Measurements from ENCODE around the gene IPO8. TPM values are rescaled to one million over a fixed set of nuclear protein-coding genes. Genes with fewer than 3 reads are reported as not detected.

The IPO8 gene
- total RNA-seq, 4 donors from 2014 or later: 24.0 to 49.8 (median 34.4) TPM

DNA sequence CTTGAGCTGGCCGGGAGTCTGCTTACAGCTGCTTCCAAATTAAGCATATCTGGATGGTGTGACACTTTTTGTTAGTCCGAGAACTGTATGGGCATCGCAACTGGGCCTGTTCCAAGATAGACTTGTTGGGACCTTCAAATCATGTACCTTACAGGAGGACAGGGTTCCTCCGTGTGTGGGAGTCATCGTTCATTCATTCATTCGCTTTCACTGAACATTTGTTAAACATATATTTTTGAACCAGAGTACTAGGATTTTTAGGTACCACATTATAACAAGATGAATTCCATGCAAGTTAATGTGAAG lies 387 bp upstream of the IPO8 start:
- H3K27ac ChIP-seq: peak overlapping the region; percentile 64
- H3K4me3 ChIP-seq: peak overlapping the region; percentile 79
- WGBS: 10% methylated on average over 6 of the region's 6 CpGs
- TF ChIP-seq, protein P1, sequence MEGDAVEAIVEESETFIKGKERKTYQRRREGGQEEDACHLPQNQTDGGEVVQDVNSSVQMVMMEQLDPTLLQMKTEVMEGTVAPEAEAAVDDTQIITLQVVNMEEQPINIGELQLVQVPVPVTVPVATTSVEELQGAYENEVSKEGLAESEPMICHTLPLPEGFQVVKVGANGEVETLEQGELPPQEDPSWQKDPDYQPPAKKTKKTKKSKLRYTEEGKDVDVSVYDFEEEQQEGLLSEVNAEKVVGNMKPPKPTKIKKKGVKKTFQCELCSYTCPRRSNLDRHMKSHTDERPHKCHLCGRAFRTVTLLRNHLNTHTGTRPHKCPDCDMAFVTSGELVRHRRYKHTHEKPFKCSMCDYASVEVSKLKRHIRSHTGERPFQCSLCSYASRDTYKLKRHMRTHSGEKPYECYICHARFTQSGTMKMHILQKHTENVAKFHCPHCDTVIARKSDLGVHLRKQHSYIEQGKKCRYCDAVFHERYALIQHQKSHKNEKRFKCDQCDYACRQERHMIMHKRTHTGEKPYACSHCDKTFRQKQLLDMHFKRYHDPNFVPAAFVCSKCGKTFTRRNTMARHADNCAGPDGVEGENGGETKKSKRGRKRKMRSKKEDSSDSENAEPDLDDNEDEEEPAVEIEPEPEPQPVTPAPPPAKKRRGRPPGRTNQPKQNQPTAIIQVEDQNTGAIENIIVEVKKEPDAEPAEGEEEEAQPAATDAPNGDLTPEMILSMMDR (IDR thresholded peaks at IDR 0.05): no peak
- no peak for TF ChIP-seq POLR2AphosphoS5 (IDR thresholded peaks at IDR 0.05)
- no peak for TF ChIP-seq POLR2A (IDR thresholded peaks at IDR 0.05)
- no peak for TF ChIP-seq EP300 (IDR thresholded peaks at IDR 0.05)
- H3K4me1 ChIP-seq: peaks cover 40% of the 10 kb centered on the region
- DNase-seq (ENCODE audit: low spot score in 2 of 2): no peak
- no peaks in the 10 kb centered on the region for H3K9me3 ChIP-seq
- H3K27me3 ChIP-seq: no peaks in the 10 kb centered on the region
- H3K36me3 ChIP-seq: no peaks in the 10 kb centered on the region

- peak overlapping the region; percentile 64 for H3K27ac ChIP-seq
- TF ChIP-seq POLR2A (IDR thresholded peaks at IDR 0.05): no peak
- TF ChIP-seq EP300 (IDR thresholded peaks at IDR 0.05): no peak
- TF ChIP-seq, protein P1 (IDR thresholded peaks at IDR 0.05): no peak
- no peak for TF ChIP-seq POLR2AphosphoS5 (IDR thresholded peaks at IDR 0.05)
- no peaks in the 10 kb centered on the region for H3K27me3 ChIP-seq
- DNase-seq (ENCODE audit: low spot score in 2 of 2): no peak
- peak overlapping the region; percentile 79 for H3K4me3 ChIP-seq
- H3K4me1 ChIP-seq: peaks cover 40% of the 10 kb centered on the region
- H3K9me3 ChIP-seq: no peaks in the 10 kb centered on the region
- no peaks in the 10 kb centered on the region for H3K36me3 ChIP-seq
- WGBS: 8% methylated on average over 16 of the region's 16 CpGs
Observed at GRCh38 chr12:30694412-30695198, 1.1 kb downstream of the IPO8 start.

- WGBS: 39% methylated on average over 5 of the region's 5 CpGs
- Histone ChIP-seq H3K27me3 (no peaks in the 10 kb centered on the region), H3K4me1 (peaks cover 40% of the 10 kb centered on the region)
Observed at GRCh38 chr12:30692470-30692869, 3.2 kb downstream of the IPO8 start.

DNA sequence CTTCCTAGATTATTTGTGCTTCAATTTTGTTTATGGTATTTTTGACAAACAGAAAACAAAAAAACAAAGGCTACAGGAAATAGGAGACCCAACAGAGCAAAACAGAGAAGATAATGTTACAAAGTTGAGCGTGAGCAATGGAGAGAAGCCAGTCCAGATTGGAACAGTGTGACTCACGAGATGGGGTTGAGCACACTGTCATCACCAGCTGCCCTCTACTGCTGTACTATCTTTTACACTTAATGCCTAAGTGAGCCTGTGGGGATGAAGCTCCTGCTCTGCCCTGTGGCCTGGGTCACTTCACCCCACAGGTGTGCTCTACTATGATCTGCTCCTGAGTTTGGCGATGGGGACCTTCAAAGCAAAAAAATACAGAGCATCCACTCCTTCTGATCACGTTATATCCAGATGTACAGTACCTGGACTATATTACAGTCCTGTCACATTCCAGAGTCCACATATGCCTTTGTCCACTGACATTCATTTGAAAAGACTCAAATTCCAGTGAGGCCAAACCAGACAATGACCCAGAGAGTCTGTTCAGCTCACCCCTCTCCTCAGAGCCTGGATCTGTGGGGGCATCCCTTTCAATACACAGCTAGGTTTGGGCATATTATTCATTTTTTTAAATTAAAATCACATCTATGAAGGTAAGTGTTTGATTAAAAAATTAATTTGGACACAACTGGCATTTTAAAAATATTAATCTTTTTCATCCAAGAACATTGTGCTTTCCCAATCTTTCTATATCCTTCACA lies 4.4 kb downstream of the IPO8 start:
- no peaks in the 10 kb centered on the region for H3K27me3 ChIP-seq
- WGBS: 51% methylated on average over 4 of the region's 4 CpGs
- no peak overlapping the region for H3K27ac ChIP-seq
- no peaks in the 10 kb centered on the region for H3K36me3 ChIP-seq
- no peaks in the 10 kb centered on the region for H3K9me3 ChIP-seq
- no peak for DNase-seq (ENCODE audit: low spot score in 2 of 2)
- H3K4me3 ChIP-seq: no peak overlapping the region
- TF ChIP-seq EP300 (IDR thresholded peaks at IDR 0.05) (no peak), POLR2A (IDR thresholded peaks at IDR 0.05) (no peak), POLR2AphosphoS5 (IDR thresholded peaks at IDR 0.05) (no peak)
- TF ChIP-seq, protein P1 (IDR thresholded peaks at IDR 0.05): no peak
- H3K4me1 ChIP-seq: peaks cover 37% of the 10 kb centered on the region

More at GRCh38 chr12:30692470-30692869, 3.2 kb downstream of the IPO8 start:
- Histone ChIP-seq H3K36me3 (no peaks in the 10 kb centered on the region), H3K4me3 (no peak overlapping the region), H3K9me3 (no peaks in the 10 kb centered on the region), H3K27ac (no peak overlapping the region)
- DNase-seq (ENCODE audit: low spot score in 2 of 2): no peak
- TF ChIP-seq POLR2AphosphoS5 (IDR thresholded peaks at IDR 0.05): no peak
- TF ChIP-seq POLR2A (IDR thresholded peaks at IDR 0.05): no peak
- TF ChIP-seq, protein P1 (IDR thresholded peaks at IDR 0.05): no peak
- TF ChIP-seq EP300 (IDR thresholded peaks at IDR 0.05): no peak
